Progenitor cell of endocrine pancreas (in vitro differentiated cells): Measurements from ENCODE around the gene PRKACA. TPM values are rescaled to one million over a fixed set of nuclear protein-coding genes. Genes with fewer than 3 reads are reported as not detected.

ENCODE experiments used
- DNase-seq: peaks from one replicate; pipeline ENCODE4 v3.0.0; 2021; ENCODE audit warnings: low spot score; ENCODE audit not compliant: unreplicated experiment
- H3K27ac Mint-ChIP-seq: 2 replicates; pipeline ENCODE4 v1.8.0; 2021; ENCODE audit warnings: mild to moderate bottlenecking, moderate library complexity, mixed read lengths
- H3K27me3 Mint-ChIP-seq: 2 replicates; pipeline ENCODE4 v1.8.0; 2021; ENCODE audit warnings: mixed read lengths
- H3K36me3 Mint-ChIP-seq: 2 replicates; pipeline ENCODE4 v1.8.0; 2022; ENCODE audit warnings: mixed read lengths; ENCODE audit not compliant: insufficient read depth
- H3K4me1 Mint-ChIP-seq: 2 replicates; pipeline ENCODE4 v1.8.0; 2021; ENCODE audit warnings: low read depth, mixed read lengths
- H3K4me3 Mint-ChIP-seq: 2 replicates; pipeline ENCODE4 v1.8.0; 2021; ENCODE audit warnings: low read depth, mild to moderate bottlenecking, moderate library complexity, mixed read lengths
- H3K9me3 Mint-ChIP-seq: 2 replicates; pipeline ENCODE4 v1.8.0; 2021; ENCODE audit warnings: low read depth, mixed read lengths
- CTCF ChIP-seq: fragments of 200-600 bp; sonication (generic); IDR thresholded peaks from one replicate; pipeline ENCODE4 v1.5.0; 2021; ENCODE audit warnings: antibody characterized with exemption, mild to moderate bottlenecking; ENCODE audit not compliant: unreplicated experiment
- total RNA-seq: library from RNA; stranded (reverse); gene quantifications from 2 replicates; pipeline ENCODE4 v1.2.1, GENCODE V29; 2021

Gene PRKACA
- total RNA-seq, 1 donor from 2014 or later = 87.4 TPM

- Mint-ChIP-seq H3K27me3 (peaks cover 11% of the 10 kb centered on the region), H3K4me3 (no peak overlapping the region), H3K9me3 (no peaks in the 10 kb centered on the region), H3K36me3 (no peaks in the 10 kb centered on the region), H3K4me1 (peaks cover 6% of the 10 kb centered on the region), H3K27ac (no peak overlapping the region)
- TF ChIP-seq CTCF = no peak
- no peak for DNase-seq
Measured at GRCh38 chr19:14070268-14071050, 47.1 kb downstream of the PRKACA start.

DNA sequence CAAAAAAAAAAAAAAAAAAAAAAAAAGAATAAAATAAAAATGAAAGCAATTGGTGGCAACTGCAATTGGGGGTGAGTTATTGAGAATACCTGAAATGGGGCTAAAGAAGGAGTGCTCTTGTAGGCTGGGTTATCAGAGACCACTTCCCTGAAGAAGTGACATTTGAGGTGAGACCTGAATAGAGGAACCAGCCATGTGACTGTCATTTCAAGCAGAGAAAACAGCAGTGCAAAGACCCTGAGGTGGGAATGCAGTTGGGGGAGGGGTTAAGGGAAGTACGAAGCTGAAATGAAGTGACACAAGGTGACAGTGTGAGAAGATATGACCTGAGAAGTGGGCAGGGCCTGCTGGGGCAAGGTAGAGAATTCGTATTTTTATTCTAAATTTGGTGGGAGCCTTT is 51.4 kb downstream of the PRKACA start:
- H3K4me1 Mint-ChIP-seq = peaks cover 6% of the 10 kb centered on the region
- H3K4me3 Mint-ChIP-seq = no peak overlapping the region
- DNase-seq = no peak
- no peak overlapping the region for H3K27ac Mint-ChIP-seq
- no peaks in the 10 kb centered on the region for H3K36me3 Mint-ChIP-seq
- H3K9me3 Mint-ChIP-seq = no peaks in the 10 kb centered on the region
- no peak for TF ChIP-seq CTCF
- H3K27me3 Mint-ChIP-seq = peaks cover 11% of the 10 kb centered on the region

DNA sequence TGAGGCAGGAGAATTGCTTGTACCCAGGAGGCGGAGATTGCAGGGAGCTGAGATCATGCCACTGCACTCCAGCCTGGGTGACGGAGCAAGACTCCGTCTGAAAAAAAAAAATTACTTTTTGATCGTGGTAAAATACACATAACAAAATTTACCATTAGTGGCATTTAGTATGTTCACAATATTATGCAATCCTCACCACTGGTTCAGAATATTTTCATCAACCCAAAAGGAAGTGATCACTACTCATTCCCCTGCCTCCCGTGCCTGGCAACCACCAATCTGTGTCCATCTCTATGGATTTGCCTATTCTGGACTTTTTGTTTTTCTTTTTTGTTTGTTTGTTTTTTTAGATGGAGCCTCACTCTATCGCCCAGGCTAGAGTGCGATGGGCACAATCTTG is 54.5 kb downstream of the PRKACA start:
- Mint-ChIP-seq H3K4me3 (no peak overlapping the region), H3K4me1 (peaks cover 6% of the 10 kb centered on the region), H3K9me3 (no peaks in the 10 kb centered on the region), H3K27me3 (peaks cover 23% of the 10 kb centered on the region), H3K27ac (no peak overlapping the region), H3K36me3 (no peaks in the 10 kb centered on the region)
- DNase-seq = no peak
- no peak for TF ChIP-seq CTCF

- no peaks in the 10 kb centered on the region for H3K36me3 Mint-ChIP-seq
- peaks cover 29% of the 10 kb centered on the region for H3K27me3 Mint-ChIP-seq
- no peak overlapping the region for H3K27ac Mint-ChIP-seq
- H3K4me1 Mint-ChIP-seq = peaks cover 6% of the 10 kb centered on the region
- no peak for TF ChIP-seq CTCF
- no peaks in the 10 kb centered on the region for H3K9me3 Mint-ChIP-seq
- no peak for DNase-seq
- H3K4me3 Mint-ChIP-seq = no peak overlapping the region
Measured at GRCh38 chr19:14062558-14062855, 55.1 kb downstream of the PRKACA start.

DNA sequence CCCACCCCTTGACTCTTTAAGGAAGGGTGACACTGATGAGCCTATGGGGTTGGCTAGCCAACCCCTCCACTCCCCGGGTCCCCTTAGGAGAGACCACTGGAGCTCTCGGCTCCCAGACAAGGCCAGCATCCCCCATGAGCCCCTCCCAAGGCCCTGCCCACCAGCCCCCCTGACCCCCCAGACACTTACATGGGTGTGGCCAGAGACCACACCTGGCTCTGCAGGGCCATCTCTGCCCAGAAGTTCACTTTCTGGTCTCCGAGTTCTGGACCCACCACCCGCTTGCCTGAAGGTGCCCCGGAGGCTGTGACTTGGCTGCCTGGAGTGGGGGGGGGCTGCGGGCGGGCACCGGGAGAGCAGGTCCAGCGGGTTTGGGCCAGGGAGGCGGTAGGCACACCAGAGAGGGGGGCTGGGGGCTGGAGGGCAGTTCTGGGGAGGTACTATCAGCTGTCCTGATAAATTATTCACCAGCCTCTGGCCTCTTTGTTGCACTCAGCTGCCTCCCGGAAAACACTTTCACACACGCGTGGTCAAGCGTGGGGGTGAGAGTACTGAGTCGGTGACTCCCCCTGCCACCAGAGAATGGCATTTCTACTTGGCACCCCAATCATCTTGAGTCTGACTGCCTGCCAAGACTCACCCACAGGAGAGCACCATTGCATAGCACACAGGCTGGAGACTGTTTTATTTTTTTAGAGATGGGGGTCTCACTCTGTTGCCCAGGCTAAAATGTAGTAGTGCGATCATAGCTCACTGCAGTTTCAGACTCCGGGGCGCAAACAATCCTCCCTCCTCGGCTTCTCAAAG is 55.6 kb downstream of the PRKACA start, which contains the start of gene PALM3:
Gene PALM3 (minus strand): TSS at position 326 of the 807 bp plus-strand sequence. CDS start 96 bp downstream, at position 230.
- no peaks in the 10 kb centered on the region for H3K36me3 Mint-ChIP-seq
- no peak for DNase-seq
- peak within 1 kb of the TSS; percentile 8 for H3K4me3 Mint-ChIP-seq
- H3K9me3 Mint-ChIP-seq = no peaks in the 10 kb centered on the region
- TF ChIP-seq CTCF = no peak
- peaks cover 6% of the 10 kb centered on the region for H3K4me1 Mint-ChIP-seq
- peaks cover 30% of the 10 kb centered on the region for H3K27me3 Mint-ChIP-seq
- H3K27ac Mint-ChIP-seq = peak within 1 kb of the TSS; percentile 92
